SU-DHL-6 (cell line): ENCODE results near the gene ERC1.

ENCODE experiments used
- H2AFZ ChIP-seq: fragments of 200-600 bp; sonication (generic); 2 replicates; pipeline ENCODE4 v1.6.1; 2014; ENCODE audit warnings: low read depth, mild to moderate bottlenecking, moderate library complexity, mixed read lengths, antibody characterized with exemption, low read length; ENCODE audit not compliant: severe bottlenecking
- H3F3A ChIP-seq: fragments of 200-600 bp; shearing (Covaris generic); 2 replicates; pipeline ENCODE4 v1.6.0; 2016; ENCODE audit warnings: antibody characterized with exemption, mild to moderate bottlenecking; ENCODE audit not compliant: insufficient read depth
- H3K27ac ChIP-seq: fragments of 200-600 bp; sonication (generic); 2 replicates; pipeline ENCODE4 v1.5.1; 2016; ENCODE audit warnings: low read depth, mild to moderate bottlenecking, low read length, moderate library complexity, mixed read lengths
- H3K27me3 ChIP-seq: fragments of 200-600 bp; sonication (generic), shearing (Covaris generic); 2 replicates; pipeline ENCODE4 v1.6.0; 2014; ENCODE audit warnings: mild to moderate bottlenecking, low read length
- H3K36me3 ChIP-seq: fragments of 200-600 bp; sonication (generic); 2 replicates; pipeline ENCODE4 v1.6.1; 2014; ENCODE audit warnings: mild to moderate bottlenecking, low read length, mixed read lengths
- H3K4me2 ChIP-seq: fragments of 300-600, 200-600 bp; shearing (Covaris generic), sonication (generic); 2 replicates; pipeline ENCODE4 v1.6.0; 2014; ENCODE audit warnings: low read length, low read depth, mild to moderate bottlenecking; ENCODE audit not compliant: poor library complexity, severe bottlenecking
- H3K4me3 ChIP-seq: fragments of 200-600 bp; sonication (generic); 2 replicates; pipeline ENCODE4 v1.5.1; 2014; ENCODE audit warnings: antibody characterized with exemption, low read length, mild to moderate bottlenecking, mixed read lengths; ENCODE audit not compliant: insufficient read depth, poor library complexity, severe bottlenecking
- H3K79me2 ChIP-seq: fragments of 200-600 bp; sonication (generic); 2 replicates; pipeline ENCODE4 v1.6.1; 2014; ENCODE audit warnings: mild to moderate bottlenecking, low read length, moderate library complexity; ENCODE audit not compliant: insufficient read depth
- H3K9ac ChIP-seq: fragments of 200-600 bp; sonication (generic); 2 replicates; pipeline ENCODE4 v1.7.0; 2014; ENCODE audit warnings: mild to moderate bottlenecking, low read length
- H3K9me2 ChIP-seq: fragments of 200-600 bp; sonication (generic); replicated peaks from 2 replicates; pipeline ENCODE4 v1.6.1; 2014; ENCODE audit warnings: low read length; ENCODE audit not compliant: insufficient read depth
- H3K9me3 ChIP-seq: fragments of 200-600 bp; sonication (generic); 2 replicates; pipeline ENCODE4 v1.6.1; 2014; ENCODE audit warnings: low read length, mixed read lengths; ENCODE audit not compliant: insufficient read depth
- H4K20me1 ChIP-seq: fragments of 200-600 bp; sonication (generic); 2 replicates; pipeline ENCODE4 v1.6.1; 2014; ENCODE audit warnings: low read depth, mild to moderate bottlenecking, antibody characterized with exemption, low read length, moderate library complexity, mixed read lengths
- EZH2phosphoT487 ChIP-seq: fragments of 200-600 bp; sonication (generic), shearing (Covaris generic); conservative IDR thresholded peaks from 2 replicates; pipeline ENCODE4 v1.6.1; 2018; ENCODE audit warnings: mild to moderate bottlenecking, antibody characterized with exemption, low read length, moderate library complexity, mixed read lengths
- TF ChIP-seq, protein P1 (sequence below): fragments of 200-600 bp; sonication (generic); IDR thresholded peaks from one replicate; pipeline ENCODE4 v1.5.1; 2017; ENCODE audit warnings: antibody characterized with exemption, mild to moderate bottlenecking, low read length, moderate library complexity; ENCODE audit not compliant: insufficient read depth, poor library complexity, severe bottlenecking

The ERC1 gene

DNA sequence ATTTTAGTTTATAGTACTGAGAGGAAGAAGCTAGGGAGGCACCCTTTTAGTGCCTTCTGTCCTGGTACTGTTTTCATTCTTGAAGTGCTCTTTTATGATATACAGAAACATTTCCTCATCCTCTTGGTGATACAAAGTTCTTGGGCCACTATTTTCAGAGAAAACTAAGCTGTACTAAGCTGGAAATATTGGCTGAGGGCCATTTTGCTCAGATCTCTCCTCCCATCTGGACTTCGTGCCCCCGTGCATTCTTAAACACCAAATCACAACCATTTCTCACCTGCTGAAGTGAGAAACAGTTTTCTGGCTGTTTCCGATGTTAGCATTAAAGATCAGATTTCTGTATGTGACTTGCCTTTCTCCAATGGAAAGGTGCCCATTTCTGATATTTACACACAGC is 444.4 kb downstream of the ERC1 start:
- H3K36me3 ChIP-seq = no peaks in the 10 kb centered on the region
- H3K4me3 ChIP-seq = no peak overlapping the region
- no peaks in the 10 kb centered on the region for H3K79me2 ChIP-seq
- H2AFZ ChIP-seq = no peak overlapping the region
- no peaks in the 10 kb centered on the region for H3K9me2 ChIP-seq
- no peaks in the 10 kb centered on the region for H3K27me3 ChIP-seq
- H4K20me1 ChIP-seq = no peaks in the 10 kb centered on the region
- no peak overlapping the region for H3K27ac ChIP-seq
- H3K9ac ChIP-seq = no peak overlapping the region
- no peak overlapping the region for H3K4me2 ChIP-seq
- no peak for TF ChIP-seq EZH2phosphoT487
- H3K9me3 ChIP-seq = no peaks in the 10 kb centered on the region
- no peaks in the 10 kb centered on the region for H3F3A ChIP-seq

- TF ChIP-seq, protein P1, sequence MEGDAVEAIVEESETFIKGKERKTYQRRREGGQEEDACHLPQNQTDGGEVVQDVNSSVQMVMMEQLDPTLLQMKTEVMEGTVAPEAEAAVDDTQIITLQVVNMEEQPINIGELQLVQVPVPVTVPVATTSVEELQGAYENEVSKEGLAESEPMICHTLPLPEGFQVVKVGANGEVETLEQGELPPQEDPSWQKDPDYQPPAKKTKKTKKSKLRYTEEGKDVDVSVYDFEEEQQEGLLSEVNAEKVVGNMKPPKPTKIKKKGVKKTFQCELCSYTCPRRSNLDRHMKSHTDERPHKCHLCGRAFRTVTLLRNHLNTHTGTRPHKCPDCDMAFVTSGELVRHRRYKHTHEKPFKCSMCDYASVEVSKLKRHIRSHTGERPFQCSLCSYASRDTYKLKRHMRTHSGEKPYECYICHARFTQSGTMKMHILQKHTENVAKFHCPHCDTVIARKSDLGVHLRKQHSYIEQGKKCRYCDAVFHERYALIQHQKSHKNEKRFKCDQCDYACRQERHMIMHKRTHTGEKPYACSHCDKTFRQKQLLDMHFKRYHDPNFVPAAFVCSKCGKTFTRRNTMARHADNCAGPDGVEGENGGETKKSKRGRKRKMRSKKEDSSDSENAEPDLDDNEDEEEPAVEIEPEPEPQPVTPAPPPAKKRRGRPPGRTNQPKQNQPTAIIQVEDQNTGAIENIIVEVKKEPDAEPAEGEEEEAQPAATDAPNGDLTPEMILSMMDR = no peak
- no peak for TF ChIP-seq EZH2phosphoT487
- no peaks in the 10 kb centered on the region for H3K36me3 ChIP-seq
- no peak overlapping the region for H2AFZ ChIP-seq
These were observed 445.0 kb downstream of the ERC1 start for GRCh38 chr12:1436015-1436414.

DNA sequence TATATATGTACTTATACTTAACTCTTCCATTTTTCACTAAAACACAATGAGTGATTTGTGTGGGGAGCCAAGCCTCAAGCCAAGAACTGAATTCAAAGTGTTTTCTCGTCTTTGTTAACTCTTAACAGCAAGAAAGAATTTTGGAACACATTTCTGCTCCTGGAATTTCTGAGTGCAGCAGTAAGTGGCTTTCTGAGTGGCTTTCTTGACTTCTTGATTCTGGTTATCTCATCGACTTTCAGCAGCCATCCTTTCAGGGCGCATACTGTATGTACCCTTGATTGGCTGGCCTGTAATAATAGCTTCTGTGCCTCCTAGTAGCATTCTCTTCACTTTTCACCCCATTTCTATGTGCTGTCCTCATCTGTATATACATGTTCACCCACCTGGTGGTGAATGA is 446.0 kb downstream of the ERC1 start:
- Histone ChIP-seq H3K9me2 (no peaks in the 10 kb centered on the region), H3K9me3 (no peaks in the 10 kb centered on the region), H3K4me3 (no peak overlapping the region), H3K79me2 (no peaks in the 10 kb centered on the region), H3F3A (no peaks in the 10 kb centered on the region), H2AFZ (no peak overlapping the region), H3K9ac (no peak overlapping the region), H4K20me1 (no peaks in the 10 kb centered on the region), H3K27me3 (no peaks in the 10 kb centered on the region), H3K36me3 (no peaks in the 10 kb centered on the region), H3K27ac (no peak overlapping the region), H3K4me2 (no peak overlapping the region)
- TF ChIP-seq, protein P1 = no peak
- TF ChIP-seq EZH2phosphoT487 = no peak

More at GRCh38 chr12:1436015-1436414, 445.0 kb downstream of the ERC1 start:
- Histone ChIP-seq H3K4me3 (no peak overlapping the region), H4K20me1 (no peaks in the 10 kb centered on the region), H3K27me3 (no peaks in the 10 kb centered on the region), H3K9ac (no peak overlapping the region), H3F3A (no peaks in the 10 kb centered on the region), H3K9me2 (no peaks in the 10 kb centered on the region), H3K9me3 (no peaks in the 10 kb centered on the region), H3K27ac (no peak overlapping the region), H3K4me2 (no peak overlapping the region), H3K79me2 (no peaks in the 10 kb centered on the region)

GRCh38 chr12:1439201-1439600 is 448.2 kb downstream of the ERC1 start:
- Histone ChIP-seq H3K9me2 (no peaks in the 10 kb centered on the region), H2AFZ (no peak overlapping the region), H3K36me3 (no peaks in the 10 kb centered on the region), H3K4me3 (no peak overlapping the region), H3K27ac (no peak overlapping the region), H3K4me2 (no peak overlapping the region), H3K9me3 (no peaks in the 10 kb centered on the region), H3K79me2 (no peaks in the 10 kb centered on the region), H4K20me1 (no peaks in the 10 kb centered on the region), H3K27me3 (no peaks in the 10 kb centered on the region), H3K9ac (no peak overlapping the region), H3F3A (no peaks in the 10 kb centered on the region)
- TF ChIP-seq, protein P1 = no peak
- no peak for TF ChIP-seq EZH2phosphoT487
